ENCODE results near the gene DPP4.

The DPP4 gene

DNA sequence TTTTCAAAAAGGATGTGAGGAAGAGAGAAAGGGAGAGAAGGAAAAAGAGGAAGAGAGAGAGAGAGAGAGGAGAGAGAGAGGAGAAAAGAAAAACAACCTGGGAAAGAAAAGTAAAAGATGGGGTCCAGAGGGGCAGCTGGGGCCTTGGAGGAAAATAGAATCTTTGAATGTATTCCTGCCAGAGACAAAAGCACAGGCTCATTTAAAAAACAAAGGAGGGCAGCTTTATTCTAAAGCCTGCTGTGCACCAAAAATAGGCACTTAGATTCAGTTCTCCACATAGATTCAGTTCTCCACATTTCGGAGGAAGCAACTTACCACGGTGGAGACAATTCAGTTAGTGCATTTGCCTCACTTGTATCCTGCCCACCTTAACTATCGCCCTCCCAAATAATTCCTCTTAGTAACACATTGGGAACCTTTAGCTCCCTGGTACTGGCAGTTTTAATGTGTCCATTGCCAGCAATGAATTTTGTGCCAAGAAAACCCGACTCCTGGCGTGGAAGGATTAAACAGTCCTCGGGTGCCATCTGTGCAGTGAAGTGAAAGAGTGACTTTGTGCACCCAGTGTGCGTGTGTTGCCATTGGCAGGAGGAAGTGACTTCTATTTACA is 71.3 kb downstream of the DPP4 start:
- TF ChIP-seq POLR2AphosphoS5 (IDR thresholded peaks at IDR 0.05; ENCODE audit: borderline replicate concordance, low read depth, low read length) (no peak), FOXP2 (optimal IDR thresholded peaks at IDR 0.05; ENCODE audit: control extremely low read depth, extremely low read length, insufficient read depth) (no peak), EZH2 (IDR thresholded peaks at IDR 0.05) (no peak)
- Histone ChIP-seq H3K36me3 (ENCODE audit: insufficient read depth, low read length) (no peaks in the 10 kb centered on the region), H3K9ac (ENCODE audit: insufficient read length) (no peak overlapping the region), H3K27ac (no peak overlapping the region), H3K4me3 (no peak overlapping the region), H3K9me3 (ENCODE audit: low read depth, low read length) (no peaks in the 10 kb centered on the region)
- DNase-seq (ENCODE audit: low read depth, low spot score) = no peak

DNA sequence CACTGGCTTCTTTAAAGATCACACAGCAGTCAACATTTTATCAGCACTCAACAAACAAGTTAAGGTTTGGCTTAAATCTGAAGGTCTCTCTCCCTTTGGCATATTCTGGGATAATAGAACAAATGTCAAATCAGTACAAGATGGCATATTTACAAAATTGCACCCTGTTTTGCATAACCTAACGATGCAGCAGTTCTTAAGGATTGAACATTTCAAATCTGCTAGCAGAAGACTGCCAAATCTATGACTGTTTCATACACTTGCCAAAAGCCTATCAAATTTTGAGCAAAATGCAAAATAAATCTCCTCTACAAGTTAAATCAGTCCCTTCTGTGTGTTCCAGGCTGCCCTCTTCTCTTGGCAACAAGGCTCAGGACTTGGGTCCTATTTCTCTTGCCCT is 73.6 kb downstream of the DPP4 start:
- Histone ChIP-seq H3K27ac (no peak overlapping the region), H3K9ac (ENCODE audit: insufficient read length) (no peak overlapping the region), H3K36me3 (ENCODE audit: insufficient read depth, low read length) (no peaks in the 10 kb centered on the region), H3K4me3 (no peak overlapping the region), H3K9me3 (ENCODE audit: low read depth, low read length) (no peaks in the 10 kb centered on the region)
- DNase-seq (ENCODE audit: low read depth, low spot score) = no peak
- no peak for TF ChIP-seq POLR2AphosphoS5 (IDR thresholded peaks at IDR 0.05; ENCODE audit: borderline replicate concordance, low read depth, low read length)
- no peak for TF ChIP-seq EZH2 (IDR thresholded peaks at IDR 0.05)
- TF ChIP-seq FOXP2 (optimal IDR thresholded peaks at IDR 0.05; ENCODE audit: control extremely low read depth, extremely low read length, insufficient read depth) = no peak

GRCh38 chr2:161999321-161999720 is 74.7 kb downstream of the DPP4 start:
- Histone ChIP-seq H3K27ac (no peak overlapping the region), H3K9ac (ENCODE audit: insufficient read length) (no peak overlapping the region), H3K9me3 (ENCODE audit: low read depth, low read length) (no peaks in the 10 kb centered on the region), H3K4me3 (no peak overlapping the region), H3K36me3 (ENCODE audit: insufficient read depth, low read length) (no peaks in the 10 kb centered on the region)
- DNase-seq (ENCODE audit: low read depth, low spot score) = no peak
- TF ChIP-seq POLR2AphosphoS5 (IDR thresholded peaks at IDR 0.05; ENCODE audit: borderline replicate concordance, low read depth, low read length) = no peak
- no peak for TF ChIP-seq FOXP2 (optimal IDR thresholded peaks at IDR 0.05; ENCODE audit: control extremely low read depth, extremely low read length, insufficient read depth)
- TF ChIP-seq EZH2 (IDR thresholded peaks at IDR 0.05) = no peak

- TF ChIP-seq POLR2AphosphoS5 (IDR thresholded peaks at IDR 0.05; ENCODE audit: borderline replicate concordance, low read depth, low read length) (no peak), FOXP2 (optimal IDR thresholded peaks at IDR 0.05; ENCODE audit: control extremely low read depth, extremely low read length, insufficient read depth) (no peak), EZH2 (IDR thresholded peaks at IDR 0.05) (no peak)
- H3K27ac ChIP-seq = no peak overlapping the region
Measured at GRCh38 chr2:161998857-161999256, 75.2 kb downstream of the DPP4 start.

GRCh38 chr2:161997916-161998471 is 76.0 kb downstream of the DPP4 start:
- no peak for DNase-seq (ENCODE audit: low read depth, low spot score)
- Histone ChIP-seq H3K9ac (ENCODE audit: insufficient read length) (no peak overlapping the region), H3K36me3 (ENCODE audit: insufficient read depth, low read length) (no peaks in the 10 kb centered on the region), H3K27ac (no peak overlapping the region), H3K9me3 (ENCODE audit: low read depth, low read length) (no peaks in the 10 kb centered on the region), H3K4me3 (no peak overlapping the region)
- TF ChIP-seq POLR2AphosphoS5 (IDR thresholded peaks at IDR 0.05; ENCODE audit: borderline replicate concordance, low read depth, low read length) (no peak), FOXP2 (optimal IDR thresholded peaks at IDR 0.05; ENCODE audit: control extremely low read depth, extremely low read length, insufficient read depth) (no peak), EZH2 (IDR thresholded peaks at IDR 0.05) (no peak)

More at GRCh38 chr2:161998857-161999256, 75.2 kb downstream of the DPP4 start:
- no peaks in the 10 kb centered on the region for H3K9me3 ChIP-seq (ENCODE audit: low read depth, low read length)
- no peaks in the 10 kb centered on the region for H3K36me3 ChIP-seq (ENCODE audit: insufficient read depth, low read length)
- H3K9ac ChIP-seq (ENCODE audit: insufficient read length) = no peak overlapping the region
- no peak overlapping the region for H3K4me3 ChIP-seq
- DNase-seq (ENCODE audit: low read depth, low spot score) = no peak

GRCh38 chr2:161995553-161996016 is 78.4 kb downstream of the DPP4 start:
- TF ChIP-seq EZH2 (IDR thresholded peaks at IDR 0.05) = no peak
- no peak for TF ChIP-seq POLR2AphosphoS5 (IDR thresholded peaks at IDR 0.05; ENCODE audit: borderline replicate concordance, low read depth, low read length)
- no peak for TF ChIP-seq FOXP2 (optimal IDR thresholded peaks at IDR 0.05; ENCODE audit: control extremely low read depth, extremely low read length, insufficient read depth)
- no peak overlapping the region for H3K27ac ChIP-seq
- no peaks in the 10 kb centered on the region for H3K36me3 ChIP-seq (ENCODE audit: insufficient read depth, low read length)
- no peak overlapping the region for H3K4me3 ChIP-seq
- H3K9ac ChIP-seq (ENCODE audit: insufficient read length) = no peak overlapping the region
- DNase-seq (ENCODE audit: low read depth, low spot score) = no peak
- H3K9me3 ChIP-seq (ENCODE audit: low read depth, low read length) = no peaks in the 10 kb centered on the region

GRCh38 chr2:161994761-161995520 is 79.1 kb downstream of the DPP4 start:
- H3K27ac ChIP-seq = no peak overlapping the region
- DNase-seq (ENCODE audit: low read depth, low spot score) = no peak
- no peaks in the 10 kb centered on the region for H3K9me3 ChIP-seq (ENCODE audit: low read depth, low read length)
- H3K9ac ChIP-seq (ENCODE audit: insufficient read length) = no peak overlapping the region
- H3K36me3 ChIP-seq (ENCODE audit: insufficient read depth, low read length) = no peaks in the 10 kb centered on the region
- no peak overlapping the region for H3K4me3 ChIP-seq
- TF ChIP-seq EZH2 (IDR thresholded peaks at IDR 0.05) (no peak), POLR2AphosphoS5 (IDR thresholded peaks at IDR 0.05; ENCODE audit: borderline replicate concordance, low read depth, low read length) (no peak), FOXP2 (optimal IDR thresholded peaks at IDR 0.05; ENCODE audit: control extremely low read depth, extremely low read length, insufficient read depth) (no peak)

DNA sequence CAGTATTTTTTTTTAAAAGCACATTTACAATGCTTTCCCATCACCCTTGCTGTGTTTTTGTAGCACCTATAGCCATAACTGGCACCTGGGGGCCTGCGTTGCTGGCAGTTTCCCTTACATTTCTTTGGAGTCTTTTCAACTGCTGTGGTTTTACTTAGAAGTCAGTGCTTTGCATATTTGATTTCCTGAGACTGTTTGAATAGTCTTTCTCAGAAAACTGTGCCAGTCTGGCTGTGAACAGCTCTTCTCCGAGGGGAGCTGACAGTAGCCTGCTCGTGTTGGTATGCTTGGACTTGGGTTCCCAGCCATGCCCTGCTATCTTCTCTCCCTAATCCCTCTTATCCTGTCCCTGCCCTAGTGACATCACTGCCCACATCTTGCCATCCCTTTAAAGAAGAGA is 81.5 kb downstream of the DPP4 start:
- no peak for DNase-seq (ENCODE audit: low read depth, low spot score)
- TF ChIP-seq EZH2 (IDR thresholded peaks at IDR 0.05) (no peak), FOXP2 (optimal IDR thresholded peaks at IDR 0.05; ENCODE audit: control extremely low read depth, extremely low read length, insufficient read depth) (no peak), POLR2AphosphoS5 (IDR thresholded peaks at IDR 0.05; ENCODE audit: borderline replicate concordance, low read depth, low read length) (no peak)
- Histone ChIP-seq H3K27ac (no peak overlapping the region), H3K4me3 (no peak overlapping the region), H3K36me3 (ENCODE audit: insufficient read depth, low read length) (no peaks in the 10 kb centered on the region), H3K9me3 (ENCODE audit: low read depth, low read length) (no peaks in the 10 kb centered on the region), H3K9ac (ENCODE audit: insufficient read length) (peak overlapping the region; percentile 19)

Data from SK-N-MC (cell line).